ENCODE measurements around the gene GSG1L.
A peak's percentile ranks its signal among the peaks of the same experiment; 100 is the strongest.

GSG1L gene

GRCh38 chr16:27784351-27785306 is 278.9 kb downstream of the GSG1L start:
- ATAC-seq, result no peak
- DNase-seq, result no peak
- Mint-ChIP-seq H3K4me3 (no peak overlapping the region), H3K27ac (no peak overlapping the region), H3K27me3 (no peaks in the 10 kb centered on the region), H3K9me3 (no peaks in the 10 kb centered on the region), H3K4me1 (no peaks in the 10 kb centered on the region)

DNA sequence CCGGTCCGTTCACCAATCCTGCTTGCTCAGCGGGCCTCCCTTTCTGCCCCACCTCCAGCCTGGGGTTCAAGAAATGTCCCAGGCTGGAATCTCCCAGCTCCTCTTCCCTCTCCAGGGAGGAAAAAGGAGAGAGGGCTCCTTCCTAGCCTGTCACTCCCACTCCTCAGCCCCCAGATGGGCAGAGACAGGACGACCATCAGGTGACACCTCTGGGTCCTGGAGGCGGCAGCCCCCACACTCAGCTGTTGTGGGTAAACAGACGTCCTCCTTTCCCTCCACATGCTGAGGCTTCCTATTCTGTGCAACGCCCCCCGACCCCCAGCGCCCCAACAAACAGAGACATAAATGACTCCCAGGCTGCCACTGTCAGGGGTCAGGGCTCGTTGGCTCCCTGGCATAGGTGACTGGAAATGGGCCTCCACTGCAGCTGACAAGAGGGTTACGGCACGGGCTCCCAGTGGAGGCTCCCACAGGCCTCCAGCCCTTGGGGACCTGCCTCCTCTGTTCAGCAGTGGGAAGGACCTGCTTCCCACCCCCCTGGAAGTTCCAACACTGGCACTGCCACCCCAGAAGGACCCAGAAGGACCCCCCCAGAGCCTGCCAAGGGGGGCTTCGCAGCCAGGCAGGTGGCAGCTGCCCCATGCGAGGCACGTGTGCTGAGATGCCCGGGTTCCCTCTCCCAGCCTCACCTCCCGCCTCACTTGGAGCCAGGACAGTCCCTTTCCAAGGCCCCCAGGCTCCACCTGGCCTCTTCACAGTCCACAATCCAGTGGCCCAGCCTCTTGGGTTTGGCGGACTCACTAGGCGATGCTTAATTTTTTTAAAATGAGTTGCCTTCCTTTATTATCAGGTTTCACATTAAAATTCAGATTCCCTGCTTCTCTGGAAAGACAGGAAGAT is 281.3 kb downstream of the GSG1L start:
- DNase-seq, result no peak
- H3K4me1 Mint-ChIP-seq, result no peaks in the 10 kb centered on the region
- no peaks in the 10 kb centered on the region for H3K9me3 Mint-ChIP-seq
- ATAC-seq, result no peak
- H3K27me3 Mint-ChIP-seq, result no peaks in the 10 kb centered on the region
- peak overlapping the region in 1 of 2 donors; percentile 67 for H3K27ac Mint-ChIP-seq
- H3K4me3 Mint-ChIP-seq, result no peak overlapping the region

- Mint-ChIP-seq H3K4me1 (no peaks in the 10 kb centered on the region), H3K4me3 (no peak overlapping the region), H3K27ac (no peak overlapping the region), H3K9me3 (no peaks in the 10 kb centered on the region), H3K27me3 (no peaks in the 10 kb centered on the region)
- ATAC-seq (no peak), DNase-seq (no peak)
Observed at GRCh38 chr16:27781195-27781524, 282.4 kb downstream of the GSG1L start.

- DNase-seq (no peak), ATAC-seq (no peak)
- Mint-ChIP-seq H3K27me3 (no peaks in the 10 kb centered on the region), H3K27ac (no peak overlapping the region), H3K9me3 (no peaks in the 10 kb centered on the region), H3K4me1 (no peaks in the 10 kb centered on the region), H3K4me3 (no peak overlapping the region)
Observed at GRCh38 chr16:27780468-27781194, 282.9 kb downstream of the GSG1L start.

- ATAC-seq, result no peak
- no peaks in the 10 kb centered on the region for H3K4me1 Mint-ChIP-seq
- H3K27me3 Mint-ChIP-seq, result no peaks in the 10 kb centered on the region
- H3K27ac Mint-ChIP-seq, result no peak overlapping the region
- H3K4me3 Mint-ChIP-seq, result no peak overlapping the region
- no peak for DNase-seq
- no peaks in the 10 kb centered on the region for H3K9me3 Mint-ChIP-seq
Observed at GRCh38 chr16:27779641-27780164, 283.8 kb downstream of the GSG1L start.

- H3K9me3 Mint-ChIP-seq, result no peaks in the 10 kb centered on the region
- DNase-seq (no peak), ATAC-seq (no peak)
- no peak overlapping the region for H3K27ac Mint-ChIP-seq
- H3K27me3 Mint-ChIP-seq, result no peaks in the 10 kb centered on the region
- H3K4me1 Mint-ChIP-seq, result no peaks in the 10 kb centered on the region
- no peak overlapping the region for H3K4me3 Mint-ChIP-seq
Observed at GRCh38 chr16:27778926-27779570, 284.5 kb downstream of the GSG1L start.

DNA sequence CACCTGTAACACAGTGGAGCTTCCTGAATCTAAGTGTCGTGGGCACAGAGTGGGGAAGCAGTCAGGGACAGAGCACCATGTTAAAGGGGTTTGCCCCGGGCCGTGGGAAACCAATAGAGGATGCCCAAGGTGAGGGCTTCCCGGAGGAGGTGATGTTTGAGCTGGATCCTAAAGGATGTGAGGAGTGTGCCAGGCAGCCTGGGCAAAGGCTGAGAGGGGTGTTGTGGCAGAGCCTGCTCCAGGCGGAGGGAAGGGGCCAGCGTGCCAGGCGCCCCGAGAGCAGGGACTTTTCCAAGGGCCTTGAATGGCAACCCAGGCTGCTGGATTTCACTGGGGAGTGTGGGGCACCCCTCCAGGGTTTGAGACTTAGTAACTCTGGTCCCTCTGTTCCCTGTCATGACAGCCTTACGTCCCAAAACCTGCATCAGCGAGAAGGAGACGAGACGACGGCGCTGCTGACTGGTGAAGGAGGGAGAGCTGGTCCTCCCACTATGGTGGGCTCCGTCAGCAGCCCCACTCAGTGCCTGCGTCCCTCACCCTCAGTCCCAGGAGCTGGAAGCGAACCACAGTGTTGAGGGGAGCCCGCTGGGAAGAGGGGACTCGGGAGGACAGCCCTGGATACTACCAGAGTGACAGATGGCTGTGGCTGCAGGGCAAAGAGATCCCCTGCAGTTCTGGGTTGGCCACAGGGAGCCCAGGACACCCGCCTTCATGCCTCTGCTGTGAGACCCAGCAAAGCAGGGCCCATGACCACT is 285.2 kb downstream of the GSG1L start:
- Mint-ChIP-seq H3K27ac (peak overlapping the region in 1 of 2 donors; percentile 61), H3K4me3 (no peak overlapping the region), H3K27me3 (no peaks in the 10 kb centered on the region), H3K4me1 (no peaks in the 10 kb centered on the region), H3K9me3 (no peaks in the 10 kb centered on the region)
- no peak for ATAC-seq
- no peak for DNase-seq

- ATAC-seq (no peak), DNase-seq (no peak)
- Mint-ChIP-seq H3K27me3 (no peaks in the 10 kb centered on the region), H3K27ac (peak overlapping the region in 1 of 2 donors; percentile 9), H3K9me3 (no peaks in the 10 kb centered on the region), H3K4me1 (no peaks in the 10 kb centered on the region), H3K4me3 (no peak overlapping the region)
Observed at GRCh38 chr16:27777527-27777926, 286.0 kb downstream of the GSG1L start.

GRCh38 chr16:27776556-27777225 is 286.8 kb downstream of the GSG1L start:
- H3K27ac Mint-ChIP-seq, result no peak overlapping the region
- no peaks in the 10 kb centered on the region for H3K27me3 Mint-ChIP-seq
- ATAC-seq (no peak), DNase-seq (no peak)
- H3K9me3 Mint-ChIP-seq, result no peaks in the 10 kb centered on the region
- no peak overlapping the region for H3K4me3 Mint-ChIP-seq
- no peaks in the 10 kb centered on the region for H3K4me1 Mint-ChIP-seq

DNA sequence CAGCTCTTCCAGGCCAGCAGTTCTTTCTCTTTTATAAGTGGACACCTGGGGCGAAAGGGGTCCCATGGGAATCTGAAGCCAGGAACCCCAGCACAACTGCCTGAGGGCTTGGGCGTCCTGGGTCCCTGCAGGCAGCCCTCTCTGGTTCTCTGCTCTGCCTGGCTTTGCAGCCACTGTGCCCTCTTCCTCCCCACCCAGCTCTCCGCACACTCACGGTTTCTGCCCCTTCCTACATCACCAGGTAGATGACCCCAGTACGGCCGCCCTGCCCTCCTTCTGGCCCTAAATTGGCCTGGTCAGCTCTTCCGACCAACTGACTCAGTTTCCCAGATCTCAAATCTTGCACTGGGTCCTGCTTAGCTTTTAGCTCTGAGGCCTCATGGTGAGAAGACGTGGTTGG is 288.3 kb downstream of the GSG1L start:
- DNase-seq (no peak), ATAC-seq (no peak)
- Mint-ChIP-seq H3K27me3 (no peaks in the 10 kb centered on the region), H3K27ac (no peak overlapping the region), H3K4me3 (no peak overlapping the region), H3K9me3 (no peaks in the 10 kb centered on the region), H3K4me1 (no peaks in the 10 kb centered on the region)

GRCh38 chr16:27774779-27775178 is 288.7 kb downstream of the GSG1L start:
- Mint-ChIP-seq H3K4me1 (no peaks in the 10 kb centered on the region), H3K9me3 (no peaks in the 10 kb centered on the region), H3K27me3 (no peaks in the 10 kb centered on the region), H3K27ac (no peak overlapping the region), H3K4me3 (no peak overlapping the region)
- ATAC-seq, result no peak
- DNase-seq, result no peak

DNA sequence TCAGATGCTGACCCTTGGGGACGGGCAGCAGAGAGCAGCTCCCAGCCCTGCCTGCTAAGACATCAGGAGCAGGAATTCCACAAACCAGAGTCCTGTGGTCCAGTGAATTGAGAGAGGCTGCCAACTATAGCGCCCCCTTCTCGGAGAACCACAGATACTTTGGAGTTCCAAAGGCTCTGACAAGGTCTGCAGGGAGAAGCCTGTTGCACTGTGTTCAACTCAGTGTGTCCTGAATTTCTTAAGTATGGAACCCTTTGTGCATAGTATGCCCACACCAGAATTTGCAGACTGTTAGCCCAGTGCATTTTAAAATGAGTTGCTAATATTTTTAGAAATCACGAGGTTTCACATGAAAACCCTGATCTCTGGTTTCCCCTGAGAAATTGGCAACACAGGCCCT is 290.2 kb downstream of the GSG1L start:
- ATAC-seq (no peak), DNase-seq (no peak)
- no peaks in the 10 kb centered on the region for H3K9me3 Mint-ChIP-seq
- no peak overlapping the region for H3K4me3 Mint-ChIP-seq
- H3K4me1 Mint-ChIP-seq, result no peaks in the 10 kb centered on the region
- H3K27me3 Mint-ChIP-seq, result no peaks in the 10 kb centered on the region
- no peak overlapping the region for H3K27ac Mint-ChIP-seq

DNA sequence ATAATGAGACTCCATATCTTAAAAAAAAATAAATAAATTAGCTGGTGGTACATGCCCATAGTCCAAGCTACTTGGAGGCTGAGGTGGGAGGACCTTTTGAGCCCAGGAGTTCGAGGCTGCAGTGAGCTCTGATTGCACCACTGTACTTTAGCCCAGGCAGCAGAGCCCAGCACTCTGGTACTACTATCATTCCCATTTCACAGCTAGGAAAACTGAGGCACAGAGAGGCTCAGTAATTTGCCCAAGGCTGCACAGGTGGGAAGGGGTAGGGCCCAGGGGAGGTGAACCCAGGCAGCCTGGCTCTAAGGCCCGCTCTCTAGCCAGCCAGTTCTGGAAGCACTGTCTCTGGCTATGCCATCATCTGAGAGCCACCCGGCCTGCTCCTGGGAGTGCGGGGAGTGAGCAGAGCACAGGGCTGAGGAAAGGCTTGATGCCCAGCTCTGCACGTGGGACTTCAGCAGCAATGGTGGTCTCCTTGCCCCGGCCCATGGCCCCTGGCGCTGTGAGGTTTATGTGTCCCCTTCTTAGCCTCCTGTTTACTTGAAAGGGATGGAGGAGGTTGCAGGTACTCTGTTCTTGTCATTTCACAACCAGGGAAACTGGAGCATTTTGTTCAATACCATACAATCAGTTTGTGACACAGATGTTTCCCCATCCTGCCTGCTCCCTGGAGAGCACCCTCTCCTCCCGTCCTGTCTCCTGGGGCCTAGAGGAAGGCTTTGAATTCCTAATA is 291.3 kb downstream of the GSG1L start:
- no peaks in the 10 kb centered on the region for H3K4me1 Mint-ChIP-seq
- DNase-seq (no peak), ATAC-seq (no peak)
- no peak overlapping the region for H3K27ac Mint-ChIP-seq
- H3K9me3 Mint-ChIP-seq, result no peaks in the 10 kb centered on the region
- no peak overlapping the region for H3K4me3 Mint-ChIP-seq
- no peaks in the 10 kb centered on the region for H3K27me3 Mint-ChIP-seq
